Activated gamma-delta T cell treated with anti-CD3 and anti-CD28 coated beads, Interleukin-2, amount 50 U/mL, for 16 hours (primary cell): ENCODE results near the gene CDK10.
"Not testable (repeated sequence)": the region's sequence is repeated elsewhere in the genome, so short reads cannot be mapped to it uniquely, and the experiment has no call there.

Experiments
- DNase-seq: peaks from one replicate; pipeline ENCODE4 v3.0.0-alpha.2; 2020; ENCODE audit warnings: low read depth

CDK10 gene

GRCh38 chr16:89668790-89669158, 17.7 kb upstream of the CDK10 start:
- DNase-seq = no peak

- no peak for DNase-seq
Observed at GRCh38 chr16:89669755-89670154, 16.7 kb upstream of the CDK10 start.

GRCh38 chr16:89670496-89671431, 15.7 kb upstream of the CDK10 start:
- no peak for DNase-seq

- not testable (repeated sequence) for DNase-seq
Observed at GRCh38 chr16:89671565-89671964, 14.9 kb upstream of the CDK10 start.

GRCh38 chr16:89672177-89672941, 14.1 kb upstream of the CDK10 start:
- DNase-seq = no peak

GRCh38 chr16:89678258-89678657, 8.2 kb upstream of the CDK10 start:
- DNase-seq = no peak

- DNase-seq = no peak
Observed at GRCh38 chr16:89685916-89686315, 573 bp upstream of the CDK10 start.

GRCh38 chr16:89687092-89687940, 827 bp downstream of the CDK10 start:
- DNase-seq = no peak

GRCh38 chr16:89688395-89688794, 1.9 kb downstream of the CDK10 start:
- DNase-seq = no peak

- no peak for DNase-seq
Observed at GRCh38 chr16:89689142-89689541, 2.7 kb downstream of the CDK10 start.

- not testable (repeated sequence) for DNase-seq
Observed at GRCh38 chr16:89689621-89690020, 3.1 kb downstream of the CDK10 start.

- DNase-seq = no peak
Observed at GRCh38 chr16:89690392-89690901, 4.0 kb downstream of the CDK10 start.

GRCh38 chr16:89691231-89691985, 4.9 kb downstream of the CDK10 start:
- no peak for DNase-seq

GRCh38 chr16:89691986-89692569, 5.6 kb downstream of the CDK10 start:
- no peak for DNase-seq

- no peak for DNase-seq
Observed at GRCh38 chr16:89693289-89693731, 6.8 kb downstream of the CDK10 start.

- DNase-seq = no peak
Observed at GRCh38 chr16:89693931-89694783, 7.7 kb downstream of the CDK10 start.

- DNase-seq = not testable (repeated sequence)
Observed at GRCh38 chr16:89694784-89695085, 8.2 kb downstream of the CDK10 start.

GRCh38 chr16:89695086-89695874, 8.8 kb downstream of the CDK10 start:
- DNase-seq = no peak
